HG03342 (cell line): Measurements from ENCODE around the gene GPR18.
A peak's percentile ranks its signal among the peaks of the same experiment; 100 is the strongest.

Experiments
- ATAC-seq: cut with Tn5 transposase; IDR thresholded peaks from one replicate; pipeline ENCODE4 v1.9.1; 2021; ENCODE audit warnings: mild to moderate bottlenecking, moderate library complexity; ENCODE audit not compliant: unreplicated experiment

GPR18 gene

GRCh38 chr13:99258210-99258860, at the start of gene GPR18:
GPR18 (minus strand) TSS chr13:99258379; CDS start chr13:99255872, 2,507 bp downstream.
- peak; percentile 84 for ATAC-seq

- peak; percentile 40 for ATAC-seq
Observed at GRCh38 chr13:99307648-99308339, 49.6 kb upstream of the GPR18 start.

GRCh38 chr13:99307247-99307646, 49.1 kb upstream of the GPR18 start, which contains the start of gene GPR183:
GPR183 (minus strand) TSS chr13:99307399; CDS start chr13:99296145, 11,254 bp downstream.
- peak; percentile 59 for ATAC-seq

- ATAC-seq, result no peak
Observed at GRCh38 chr13:99305566-99305965, 47.4 kb upstream of the GPR18 start.

GRCh38 chr13:99305158-99305557, 47.0 kb upstream of the GPR18 start:
- no peak for ATAC-seq

GRCh38 chr13:99304541-99304940, 46.4 kb upstream of the GPR18 start:
- ATAC-seq, result no peak

GRCh38 chr13:99303863-99304521, 45.8 kb upstream of the GPR18 start:
- ATAC-seq, result no peak

GRCh38 chr13:99302637-99303505, 44.7 kb upstream of the GPR18 start:
- ATAC-seq, result no peak

- ATAC-seq, result no peak
Observed at GRCh38 chr13:99301913-99302636, 43.9 kb upstream of the GPR18 start.

- no peak for ATAC-seq
Observed at GRCh38 chr13:99301056-99301838, 43.1 kb upstream of the GPR18 start.

- no peak for ATAC-seq
Observed at GRCh38 chr13:99299920-99300341, 41.8 kb upstream of the GPR18 start.

- no peak for ATAC-seq
Observed at GRCh38 chr13:99299256-99299919, 41.2 kb upstream of the GPR18 start.

GRCh38 chr13:99298056-99298455, 39.9 kb upstream of the GPR18 start:
- no peak for ATAC-seq

GRCh38 chr13:99297331-99297730, 39.2 kb upstream of the GPR18 start:
- ATAC-seq, result no peak

GRCh38 chr13:99296398-99296797, 38.2 kb upstream of the GPR18 start:
- ATAC-seq, result peak; percentile 47

GRCh38 chr13:99295488-99296252, 37.5 kb upstream of the GPR18 start:
- no peak for ATAC-seq

GRCh38 chr13:99294958-99295357, 36.8 kb upstream of the GPR18 start:
- no peak for ATAC-seq

GRCh38 chr13:99294198-99294597, 36.0 kb upstream of the GPR18 start:
- no peak for ATAC-seq
